OCI-LY1 (cell line): ENCODE results near the gene CFAP77.

Experiments used
- H2AFZ ChIP-seq: fragments of 200-600 bp; sonication (generic), shearing (Covaris generic); 2 replicates; pipeline ENCODE4 v1.6.0; 2014; ENCODE audit warnings: antibody characterized with exemption, mild to moderate bottlenecking, low read length
- H3F3A ChIP-seq: fragments of 200-600 bp; sonication (generic), shearing (Covaris generic); 2 replicates; pipeline ENCODE4 v1.6.0; 2014; ENCODE audit warnings: mild to moderate bottlenecking, antibody characterized with exemption, low read length, moderate library complexity; ENCODE audit not compliant: insufficient read depth
- H3K27ac ChIP-seq: fragments of 200-600 bp; sonication (generic); 2 replicates; pipeline ENCODE4 v1.5.1; 2014; ENCODE audit warnings: low read length, mixed run types, mild to moderate bottlenecking, low read depth; ENCODE audit not compliant: poor library complexity, severe bottlenecking
- H3K27me3 ChIP-seq: fragments of 200-600 bp; sonication (generic); 2 replicates; pipeline ENCODE4 v1.6.0; 2014; ENCODE audit warnings: antibody characterized with exemption, mild to moderate bottlenecking, low read length, moderate library complexity; ENCODE audit not compliant: insufficient read depth
- H3K36me3 ChIP-seq: fragments of 200-600 bp; sonication (generic); 2 replicates; pipeline ENCODE4 v1.6.1; 2014; ENCODE audit warnings: mild to moderate bottlenecking, antibody characterized with exemption, low read length, moderate library complexity, mixed read lengths; ENCODE audit not compliant: insufficient read depth
- H3K4me1 ChIP-seq: fragments of 200-600 bp; sonication (generic); 2 replicates; pipeline ENCODE4 v1.5.1; 2014; ENCODE audit warnings: mild to moderate bottlenecking, low read length, moderate library complexity; ENCODE audit not compliant: insufficient read depth, severe bottlenecking
- H3K4me2 ChIP-seq: fragments of 200-600 bp; sonication (generic), shearing (Covaris generic); 2 replicates; pipeline ENCODE4 v1.6.1; 2014; ENCODE audit warnings: low read length
- H3K4me3 ChIP-seq: fragments of 200-600 bp; sonication (generic); 2 replicates; pipeline ENCODE4 v1.5.1; 2014; ENCODE audit warnings: low read length, low read depth, mild to moderate bottlenecking, mixed read lengths; ENCODE audit not compliant: poor library complexity, severe bottlenecking
- H3K79me2 ChIP-seq: fragments of 200-600 bp; shearing (Covaris generic); 2 replicates; pipeline ENCODE4 v1.6.1; 2016; ENCODE audit warnings: mixed run types, low read length, mixed read lengths; ENCODE audit not compliant: insufficient read depth
- H3K9ac ChIP-seq: fragments of 200-600 bp; sonication (generic), shearing (Covaris generic); 2 replicates; pipeline ENCODE4 v1.6.1; 2014; ENCODE audit warnings: mild to moderate bottlenecking, low read length, mixed read lengths
- H3K9me2 ChIP-seq: fragments of 200-600 bp; sonication (generic), shearing (Covaris generic); 2 replicates; pipeline ENCODE4 v1.6.1; 2014; ENCODE audit warnings: low read depth, mild to moderate bottlenecking, low read length, mixed read lengths
- H3K9me3 ChIP-seq: fragments of 200-600 bp; shearing (Covaris generic); 2 replicates; pipeline ENCODE4 v1.6.1; 2014; ENCODE audit warnings: low read length, mixed read lengths
- H4K20me1 ChIP-seq: fragments of 200-600 bp; sonication (generic), shearing (Covaris generic); 2 replicates; pipeline ENCODE4 v1.6.0; 2016; ENCODE audit warnings: mild to moderate bottlenecking, low read length; ENCODE audit not compliant: insufficient read depth
- EZH2 ChIP-seq: fragments of 200-600 bp; sonication (generic), shearing (Covaris generic); IDR thresholded peaks from 2 replicates; pipeline ENCODE4 v1.8.0; 2017; ENCODE audit warnings: borderline replicate concordance, mixed run types, mild to moderate bottlenecking, antibody characterized with exemption, low read length, moderate library complexity, mixed read lengths
- TF ChIP-seq, protein P1 (sequence below): fragments of 200-600 bp; sonication (generic), shearing (Covaris generic); IDR thresholded peaks from 2 replicates; pipeline ENCODE4 v1.5.1; 2017; ENCODE audit warnings: mild to moderate bottlenecking, antibody characterized with exemption, low read length, moderate library complexity, mixed read lengths

CFAP77 gene

DNA sequence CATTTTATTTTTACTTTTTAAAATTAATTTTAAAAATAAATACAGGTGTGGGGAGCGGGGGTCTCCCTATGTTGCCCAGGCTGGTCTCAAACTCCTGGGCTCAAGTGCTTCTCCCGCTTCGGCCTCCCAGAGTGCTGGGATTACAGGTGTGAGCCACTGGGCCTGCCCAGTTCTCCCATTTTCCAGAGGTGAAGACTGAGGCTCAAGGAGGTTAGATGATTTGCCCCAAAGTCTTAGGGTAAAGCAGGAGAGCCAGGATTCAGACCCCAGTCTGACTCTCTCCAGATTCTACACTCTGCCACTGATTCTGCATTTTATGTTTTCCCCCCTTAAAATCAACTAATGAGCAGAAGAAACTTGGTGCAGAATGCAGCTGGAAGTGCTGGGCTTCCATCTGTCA is 36.9 kb downstream of the CFAP77 start:
- no peaks in the 10 kb centered on the region for H3K79me2 ChIP-seq
- TF ChIP-seq, protein P1, sequence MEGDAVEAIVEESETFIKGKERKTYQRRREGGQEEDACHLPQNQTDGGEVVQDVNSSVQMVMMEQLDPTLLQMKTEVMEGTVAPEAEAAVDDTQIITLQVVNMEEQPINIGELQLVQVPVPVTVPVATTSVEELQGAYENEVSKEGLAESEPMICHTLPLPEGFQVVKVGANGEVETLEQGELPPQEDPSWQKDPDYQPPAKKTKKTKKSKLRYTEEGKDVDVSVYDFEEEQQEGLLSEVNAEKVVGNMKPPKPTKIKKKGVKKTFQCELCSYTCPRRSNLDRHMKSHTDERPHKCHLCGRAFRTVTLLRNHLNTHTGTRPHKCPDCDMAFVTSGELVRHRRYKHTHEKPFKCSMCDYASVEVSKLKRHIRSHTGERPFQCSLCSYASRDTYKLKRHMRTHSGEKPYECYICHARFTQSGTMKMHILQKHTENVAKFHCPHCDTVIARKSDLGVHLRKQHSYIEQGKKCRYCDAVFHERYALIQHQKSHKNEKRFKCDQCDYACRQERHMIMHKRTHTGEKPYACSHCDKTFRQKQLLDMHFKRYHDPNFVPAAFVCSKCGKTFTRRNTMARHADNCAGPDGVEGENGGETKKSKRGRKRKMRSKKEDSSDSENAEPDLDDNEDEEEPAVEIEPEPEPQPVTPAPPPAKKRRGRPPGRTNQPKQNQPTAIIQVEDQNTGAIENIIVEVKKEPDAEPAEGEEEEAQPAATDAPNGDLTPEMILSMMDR = no peak
- no peak for TF ChIP-seq EZH2
- no peaks in the 10 kb centered on the region for H3K27me3 ChIP-seq
- H3K9ac ChIP-seq = no peak overlapping the region
- no peaks in the 10 kb centered on the region for H4K20me1 ChIP-seq
- H3K9me2 ChIP-seq = no peaks in the 10 kb centered on the region
- no peaks in the 10 kb centered on the region for H3F3A ChIP-seq
- no peak overlapping the region for H2AFZ ChIP-seq
- no peaks in the 10 kb centered on the region for H3K4me1 ChIP-seq
- no peak overlapping the region for H3K4me3 ChIP-seq
- no peaks in the 10 kb centered on the region for H3K36me3 ChIP-seq
- no peaks in the 10 kb centered on the region for H3K9me3 ChIP-seq
- H3K27ac ChIP-seq = no peak overlapping the region
- H3K4me2 ChIP-seq = no peak overlapping the region

DNA sequence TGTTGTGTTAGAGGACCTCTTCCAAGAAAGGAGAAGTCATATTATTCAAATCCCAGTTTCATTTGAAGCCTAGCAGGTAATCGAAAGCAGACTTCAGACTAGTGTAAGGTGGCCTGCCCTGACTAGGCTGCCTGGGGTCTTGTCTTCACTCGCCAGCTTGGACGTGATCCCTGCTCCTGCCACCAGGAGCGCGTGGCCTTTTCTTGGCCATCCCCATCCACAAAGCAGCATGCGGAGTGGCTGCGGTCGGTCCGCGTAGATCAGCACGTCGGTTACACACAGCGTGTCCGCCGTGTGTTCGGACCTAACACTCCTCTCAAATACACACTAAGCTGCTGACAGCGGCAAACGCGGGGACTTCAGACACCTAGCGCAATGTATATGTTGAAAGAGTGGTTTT is 37.3 kb downstream of the CFAP77 start:
- H3K9ac ChIP-seq = no peak overlapping the region
- TF ChIP-seq, protein P1 = no peak
- no peak for TF ChIP-seq EZH2
- no peak overlapping the region for H2AFZ ChIP-seq
- H3K27ac ChIP-seq = no peak overlapping the region
- H3K36me3 ChIP-seq = no peaks in the 10 kb centered on the region
- no peaks in the 10 kb centered on the region for H3K79me2 ChIP-seq
- H3K27me3 ChIP-seq = no peaks in the 10 kb centered on the region
- no peaks in the 10 kb centered on the region for H3K9me3 ChIP-seq
- no peaks in the 10 kb centered on the region for H3K4me1 ChIP-seq
- H3K4me3 ChIP-seq = no peak overlapping the region
- H3K4me2 ChIP-seq = no peak overlapping the region
- H3K9me2 ChIP-seq = no peaks in the 10 kb centered on the region
- no peaks in the 10 kb centered on the region for H3F3A ChIP-seq
- H4K20me1 ChIP-seq = no peaks in the 10 kb centered on the region

DNA sequence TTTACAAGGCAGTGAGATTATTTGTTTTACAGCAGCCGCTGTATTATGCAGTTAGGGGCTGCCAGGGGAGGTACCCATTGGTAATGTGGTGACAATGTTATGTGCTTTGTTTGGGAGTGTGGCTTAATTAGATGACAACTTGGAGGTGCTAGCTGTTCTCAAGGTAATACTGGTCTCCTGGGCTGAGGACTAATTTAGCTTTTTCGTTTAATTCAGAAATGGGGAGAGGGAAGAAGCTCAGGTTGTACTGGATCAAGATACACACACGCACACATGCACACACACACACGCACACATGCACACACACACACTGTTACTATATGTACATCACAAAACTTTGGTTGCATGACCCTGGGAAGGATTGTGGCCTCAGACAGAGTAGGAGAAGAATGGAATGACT is 37.9 kb downstream of the CFAP77 start:
- Histone ChIP-seq H3K27me3 (no peaks in the 10 kb centered on the region), H4K20me1 (no peaks in the 10 kb centered on the region), H3K79me2 (no peaks in the 10 kb centered on the region), H3K9me2 (no peaks in the 10 kb centered on the region), H3K4me3 (no peak overlapping the region), H2AFZ (no peak overlapping the region), H3K27ac (no peak overlapping the region), H3K36me3 (no peaks in the 10 kb centered on the region), H3F3A (no peaks in the 10 kb centered on the region), H3K9ac (no peak overlapping the region), H3K9me3 (no peaks in the 10 kb centered on the region), H3K4me1 (no peaks in the 10 kb centered on the region), H3K4me2 (no peak overlapping the region)
- TF ChIP-seq EZH2 = no peak
- TF ChIP-seq, protein P1 = no peak
